K562 (cell line): ENCODE results near the gene CDH20. TPM values are rescaled to one million over a fixed set of nuclear protein-coding genes. Genes with fewer than 3 reads are reported as not detected.

Experiments used
- ATAC-seq: fragments of 200-7000 bp; cut with Tn5 transposase; 3 replicates; pipeline ENCODE4 v1.9.1; 2020; ENCODE audit warnings: moderate library complexity
- BruUV-seq: library from RNA; stranded (reverse); fragments of 400-500 nt; replicated peaks from 2 replicates; lab custom pipeline; 2021; lab: Mats Ljungman, UMichigan
- CTCF ChIA-PET: fragments of 300-600 bp; formaldehyde crosslinking; extraction: SDS; loops from one replicate; lab custom pipeline; 2021; ENCODE audit warnings: low intra/inter-chr PET ratio; lab: Yijun Ruan, JAX
- POLR2A ChIA-PET: fragments of 300-600, 350-650 bp; sonication (Branson Sonifier 250); formaldehyde crosslinking; extraction: SDS; loops from one replicate; lab custom pipeline; 2021; ENCODE audit warnings: antibody characterized with exemption, inconsistent platforms; lab: Yijun Ruan, JAX
- DNase-seq, 4 experiments: peaks; one replicate each; pipeline versions ENCODE4 v3.0.0 to v3.0.0-alpha.2; 2011 to 2018; ENCODE audit warnings: low spot score in 3 of 4, mixed read lengths in 3 of 4; ENCODE audit errors: extremely low read depth in 1 of 4
- FAIRE-seq: peaks from 2 replicates; lab custom pipeline; 2011; peaks lifted over from hg19 to GRCh38; lab: Jason Lieb, UNC
- H2AFZ ChIP-seq: 2 replicates; pipeline ENCODE4 v1.6.0; 2011; ENCODE audit warnings: low read depth, low read length, control low read depth, inconsistent platforms
- H3K27ac ChIP-seq: fragments of 200-600 bp; 3 replicates; pipeline ENCODE4 v1.8.0; 2011; ENCODE audit warnings: low read depth, mild to moderate bottlenecking, control low read depth, inconsistent platforms, low read length, moderate library complexity, mixed read lengths; ENCODE audit errors: extremely low read depth
- H3K27me3 ChIP-seq, 2 experiments: fragments of 300-600 bp in 1 of 2; 2 replicates in 1 of 2; 3 replicates in 1 of 2; pipeline versions ENCODE4 v1.6.0 to v1.8.0; 2011; ENCODE audit warnings: inconsistent platforms in 2 of 2, low read length in 2 of 2, mild to moderate bottlenecking in 1 of 2, mixed read lengths in 1 of 2, moderate library complexity in 1 of 2; ENCODE audit not compliant: control insufficient read depth in 2 of 2, insufficient read depth in 2 of 2
- H3K36me3 ChIP-seq: fragments of 300-600 bp; 3 replicates; pipeline ENCODE4 v1.8.0; 2011; ENCODE audit warnings: mild to moderate bottlenecking, low read length, inconsistent platforms; ENCODE audit not compliant: control insufficient read depth, insufficient read depth
- H3K4me1 ChIP-seq, 2 experiments: fragments of 200-600 bp in 1 of 2; replicated peaks in 1 of 2; 2 replicates in 1 of 2; 3 replicates in 1 of 2; pipeline versions ENCODE4 v1.5.1 to v1.8.0; 2011; ENCODE audit warnings: inconsistent platforms in 2 of 2, low read length in 2 of 2, mild to moderate bottlenecking in 1 of 2, mixed read lengths in 1 of 2, moderate library complexity in 1 of 2; ENCODE audit not compliant: control insufficient read depth in 2 of 2, insufficient read depth in 2 of 2
- H3K4me2 ChIP-seq: 2 replicates; pipeline ENCODE4 v1.6.1; 2011; ENCODE audit warnings: low read length, control low read depth, inconsistent platforms, mixed read lengths; ENCODE audit not compliant: insufficient read depth
- H3K4me3 ChIP-seq: fragments of 200-600 bp; sonication (generic), shearing (Covaris generic); 2 replicates; pipeline ENCODE4 v1.5.1; 2016; ENCODE audit warnings: control low read depth, inconsistent platforms
- H3K79me2 ChIP-seq: fragments of 200-600 bp; 3 replicates; pipeline ENCODE4 v1.8.0; 2011; ENCODE audit warnings: low read length, inconsistent platforms; ENCODE audit not compliant: control insufficient read depth, insufficient read depth
- H3K9ac ChIP-seq, 2 experiments: 2 replicates each; pipeline versions ENCODE4 v1.6.0 to v1.6.1; 2011; ENCODE audit warnings: low read depth in 2 of 2, low read length in 2 of 2, control low read depth in 1 of 2, inconsistent platforms in 1 of 2, mild to moderate bottlenecking in 1 of 2, mixed read lengths in 1 of 2; ENCODE audit not compliant: insufficient read depth in 1 of 2
- H3K9me1 ChIP-seq: one replicate; pipeline ENCODE4 v1.6.0; 2011; ENCODE audit warnings: inconsistent platforms, mild to moderate bottlenecking, low read length, moderate library complexity; ENCODE audit not compliant: control insufficient read depth, insufficient read depth
- H3K9me3 ChIP-seq: replicated peaks from 2 replicates; pipeline ENCODE4 v1.5.1; 2011; ENCODE audit warnings: low read depth, low read length, inconsistent platforms; ENCODE audit not compliant: control insufficient read depth, insufficient read depth
- H4K20me1 ChIP-seq: replicated peaks from 2 replicates; pipeline ENCODE4 v1.6.1; 2011; ENCODE audit warnings: low read length, inconsistent platforms, mixed read lengths; ENCODE audit not compliant: control insufficient read depth, insufficient read depth
- ELK3 ChIP-seq: fragments of 450-650 bp; formaldehyde crosslinking; IDR thresholded peaks from 2 replicates; pipeline ENCODE4 v1.4.0; 2020; ENCODE audit warnings: mild to moderate bottlenecking
- ETS1 ChIP-seq: conservative IDR thresholded peaks from 2 replicates; pipeline ENCODE4 v1.6.1; 2011; ENCODE audit warnings: low read depth, mild to moderate bottlenecking, low read length; ENCODE audit not compliant: control insufficient read depth
- KLF1 ChIP-seq: fragments of 450-650 bp; IDR thresholded peaks from 2 replicates; pipeline ENCODE4 v1.6.1; 2016; ENCODE audit warnings: missing genetic modification characterization, missing compliant biosample characterization
- MTF1 ChIP-seq: fragments of 250-450 bp; sonication (Bioruptor Pico); IDR thresholded peaks from 2 replicates; pipeline ENCODE4 v1.9.0; 2021; ENCODE audit warnings: moderate library complexity, mild to moderate bottlenecking, inconsistent platforms, borderline replicate concordance
- PYGO2 ChIP-seq: fragments of 450-650 bp; IDR thresholded peaks from 2 replicates; pipeline ENCODE4 v1.6.1; 2016; ENCODE audit warnings: mild to moderate bottlenecking, missing genetic modification characterization, moderate library complexity, missing compliant biosample characterization
- RAD21 ChIP-seq, 2 experiments: fragments of 250-450 bp in 1 of 2; fragments of 450-650 bp in 1 of 2; sonication (Bioruptor Pico) in 1 of 2; formaldehyde crosslinking in 1 of 2; IDR thresholded peaks in 1 of 2; conservative IDR thresholded peaks in 1 of 2; 2 replicates each; pipeline versions ENCODE4 v1.4.0 to v1.8.0; 2020 to 2022; ENCODE audit warnings: mild to moderate bottlenecking in 2 of 2, moderate library complexity in 1 of 2
- RHOXF2B ChIP-seq: fragments of 250-450 bp; sonication (Bioruptor Pico); conservative IDR thresholded peaks from 2 replicates; pipeline ENCODE4 v1.5.1; 2021
- WGBS: fragments of 100-300 bp; shearing (Covaris generic); methylation state at CpG from one replicate; pipeline ENCODE4 v1.1.6; 2016; ENCODE audit warnings: low coverage, mixed read lengths; ENCODE audit not compliant: insufficient coverage; ENCODE audit errors: missing lambda C conversion rate; 5-methylcytosine and 5-hydroxymethylcytosine counted together
- in situ Hi-C: fragments of 300-500 bp; cut with MboI; formaldehyde crosslinking; loops from 4 replicates; pipeline ENCODE4 v1.15.0; 2018; ENCODE audit warnings: inconsistent platforms, mixed read lengths
- intact Hi-C: fragments of 100-400 bp; cut with micrococcal nuclease; formaldehyde crosslinking; loops from 2 replicates; pipeline ENCODE4 v1.14.2; 2022
- polyA plus RNA-seq, 8 experiments: library from polyadenylated mRNA; depleted of rRNA in 4 of 8; stranded (reverse) in 5 of 8; unstranded in 3 of 8; fragments of >200 nt; fragmentation: Nextera tagmentation in 2 of 8; fragmentation: Illumina TruSeq in 1 of 8; extraction: Ambion mirVana in 2 of 8; extraction: Trizol in 1 of 8; gene quantifications; 2 replicates each; pipeline versions ENCODE4 v1.2.1 to v1.2.3, GENCODE V29; 2011 to 2014; ENCODE audit warnings: inconsistent platforms in 1 of 8, missing spikeins in 1 of 8
- total RNA-seq, 7 experiments: library from RNA; depleted of rRNA in 6 of 7; stranded (reverse); fragments of >200 nt in 6 of 7; fragmentation: Illumina TruSeq in 2 of 7; extraction: Trizol in 2 of 7; gene quantifications; 2 replicates each; pipeline versions ENCODE4 v1.2.1 to v1.2.3, GENCODE V29; 2011 to 2021; ENCODE audit warnings: low replicate concordance in 1 of 7

CDH20 gene
- total and polyA plus RNA-seq, 9 of the 15 experiments (the other 6 are each of a cell fraction or from before 2014, with no cell fraction given): not detected

GRCh38 chr18:61290616-61291015 lies 42.6 kb upstream of the CDH20 start (continued):
- no peak for TF ChIP-seq ELK3 (CRISPR knock-in tag)

GRCh38 chr18:61292280-61293035 lies 40.8 kb upstream of the CDH20 start:
- Histone ChIP-seq H3K9me3 (no peaks in the 10 kb centered on the region), H2AFZ (no peak overlapping the region), H3K36me3 (no peaks in the 10 kb centered on the region), H3K27ac (no peak overlapping the region), H3K27me3 (no peaks in the 10 kb centered on the region), H3K4me3 (no peak overlapping the region), H3K4me1 (no peaks in the 10 kb centered on the region), H3K79me2 (no peaks in the 10 kb centered on the region), H3K4me2 (no peak overlapping the region), H3K9me1 (no peaks in the 10 kb centered on the region), H4K20me1 (no peaks in the 10 kb centered on the region), H3K9ac (no peak overlapping the region)
- no peak for DNase-seq
- no peak for FAIRE-seq
- CTCF ChIA-PET: no interaction called here
- no peak for ATAC-seq
- WGBS: 0% methylated on average over 4 of the region's 4 CpGs
- intact Hi-C loops (no loop called here), in situ Hi-C loops (no loop called here)
- no TSS peak for BruUV-seq
- POLR2A ChIA-PET: no interaction called here
- TF ChIP-seq RHOXF2B (no peak), KLF1 (tag) (no peak), ETS1 (no peak), MTF1 (CRISPR knock-in tag) (no peak), PYGO2 (no peak), RAD21 (CRISPR knock-in tag; conservative IDR thresholded peaks at IDR 0.05 in 1 of 2, IDR thresholded peaks at IDR 0.05 in 1 of 2) (no peak)
